Thyroid gland (tissue), 4 donors: ENCODE measurements around the gene SP5.

Source experiments
- POLR2A ChIP-seq, 2 donors: fragments of 450-650 bp; IDR thresholded peaks; one replicate each; pipeline ENCODE4 v1.6.1; 2017; ENCODE audit warnings: antibody characterized with exemption in 2 of 2, mild to moderate bottlenecking in 2 of 2, moderate library complexity in 1 of 2
- TF ChIP-seq, protein P1 (sequence below), 6 experiments: fragments of 200-600 bp in 3 of 6; fragments of 450-650 bp in 3 of 6; sonication (generic) in 3 of 6; IDR thresholded peaks; one replicate each; pipeline ENCODE4 v1.5.1; 2016 to 2019; ENCODE audit warnings: antibody characterized with exemption in 6 of 6, mild to moderate bottlenecking in 2 of 6, inconsistent platforms in 1 of 6, moderate library complexity in 1 of 6

DNA sequence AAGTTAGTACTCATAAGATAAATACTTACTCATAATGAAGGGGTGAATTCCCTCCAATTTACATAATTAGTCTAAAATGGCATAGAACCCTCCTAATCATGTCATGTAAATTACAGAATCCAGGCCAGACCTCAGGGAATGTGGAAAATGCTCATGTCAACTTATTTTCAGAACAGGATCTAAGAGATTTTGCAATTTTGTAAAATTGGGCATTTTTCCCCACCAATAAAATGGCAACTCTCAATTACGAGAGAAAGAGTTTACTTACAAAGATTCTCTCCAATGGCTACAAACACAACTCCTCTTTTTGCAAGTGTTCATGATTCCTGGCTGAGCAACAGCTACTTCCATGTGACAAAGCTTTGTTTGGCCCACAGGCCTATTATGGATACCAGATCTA, 33.8 kb upstream of the SP5 start:
- TF ChIP-seq, protein P1, sequence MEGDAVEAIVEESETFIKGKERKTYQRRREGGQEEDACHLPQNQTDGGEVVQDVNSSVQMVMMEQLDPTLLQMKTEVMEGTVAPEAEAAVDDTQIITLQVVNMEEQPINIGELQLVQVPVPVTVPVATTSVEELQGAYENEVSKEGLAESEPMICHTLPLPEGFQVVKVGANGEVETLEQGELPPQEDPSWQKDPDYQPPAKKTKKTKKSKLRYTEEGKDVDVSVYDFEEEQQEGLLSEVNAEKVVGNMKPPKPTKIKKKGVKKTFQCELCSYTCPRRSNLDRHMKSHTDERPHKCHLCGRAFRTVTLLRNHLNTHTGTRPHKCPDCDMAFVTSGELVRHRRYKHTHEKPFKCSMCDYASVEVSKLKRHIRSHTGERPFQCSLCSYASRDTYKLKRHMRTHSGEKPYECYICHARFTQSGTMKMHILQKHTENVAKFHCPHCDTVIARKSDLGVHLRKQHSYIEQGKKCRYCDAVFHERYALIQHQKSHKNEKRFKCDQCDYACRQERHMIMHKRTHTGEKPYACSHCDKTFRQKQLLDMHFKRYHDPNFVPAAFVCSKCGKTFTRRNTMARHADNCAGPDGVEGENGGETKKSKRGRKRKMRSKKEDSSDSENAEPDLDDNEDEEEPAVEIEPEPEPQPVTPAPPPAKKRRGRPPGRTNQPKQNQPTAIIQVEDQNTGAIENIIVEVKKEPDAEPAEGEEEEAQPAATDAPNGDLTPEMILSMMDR (IDR thresholded peaks at IDR 0.05) = no peak
- TF ChIP-seq POLR2A (IDR thresholded peaks at IDR 0.05) = no peak
